Stimulated activated naive CD8-positive, alpha-beta T cell treated with anti-CD3 and anti-CD28 coated beads, Interleukin-15, Interleukin-2, amounts not matched to agents 100 U/mL and 50 U/mL, for 24 hours (primary cell): ENCODE results near the gene MND1.

Experiments used
- ATAC-seq: fragments of 150-1000 bp; cut with Tn5 transposase; one replicate; pipeline ENCODE4 v1.10.0; 2021
- DNase-seq: peaks from one replicate; pipeline ENCODE4 v3.0.0; 2021

The MND1 gene, protein sequence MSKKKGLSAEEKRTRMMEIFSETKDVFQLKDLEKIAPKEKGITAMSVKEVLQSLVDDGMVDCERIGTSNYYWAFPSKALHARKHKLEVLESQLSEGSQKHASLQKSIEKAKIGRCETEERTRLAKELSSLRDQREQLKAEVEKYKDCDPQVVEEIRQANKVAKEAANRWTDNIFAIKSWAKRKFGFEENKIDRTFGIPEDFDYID

DNA sequence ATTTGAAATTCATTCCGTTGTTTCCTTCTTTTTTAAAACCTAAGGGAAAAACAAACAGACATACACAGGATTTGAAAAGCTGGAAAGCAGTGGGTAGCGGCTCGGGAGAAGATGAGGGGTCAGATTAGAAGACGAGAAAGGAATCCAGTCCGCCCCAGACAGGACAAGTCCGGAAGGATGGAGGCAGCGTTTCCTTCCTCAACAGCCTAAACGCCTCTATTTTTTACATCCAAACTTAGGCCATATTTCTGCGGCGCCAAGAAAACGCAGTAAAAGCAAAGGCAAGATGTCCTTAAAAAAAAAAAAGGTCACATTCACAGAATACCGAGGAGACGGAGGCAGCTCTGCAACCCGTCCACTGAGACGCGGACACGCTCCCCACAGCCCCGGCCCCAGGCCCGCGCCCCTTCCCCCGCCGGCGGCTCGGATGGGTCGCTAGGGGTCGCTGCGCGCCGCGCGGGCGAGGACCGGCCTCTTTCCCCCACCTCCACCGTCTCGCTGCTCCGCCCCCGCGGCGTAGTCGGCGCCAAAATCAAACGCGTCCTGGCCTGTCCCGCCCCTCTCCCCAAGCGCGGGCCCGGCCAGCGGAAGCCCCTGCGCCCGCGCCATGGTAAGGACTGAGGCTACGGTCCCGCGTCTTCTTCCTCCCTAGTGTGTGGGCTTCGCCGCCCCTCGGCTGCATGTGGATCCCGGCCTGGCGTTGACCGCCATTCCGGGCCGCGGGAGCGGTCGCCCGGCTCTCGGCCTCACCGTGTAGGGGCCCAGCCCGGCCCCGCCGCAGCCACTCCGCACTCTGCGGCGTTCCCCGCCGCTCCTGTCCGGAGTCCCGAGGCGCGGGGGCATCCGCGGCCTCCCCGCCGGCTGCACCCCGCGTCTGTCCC is at the start of gene MND1:
TSS of gene MND1 (plus strand) at position 558 of the 881 bp plus-strand sequence. CDS start at position 608, 50 bp downstream.
- peak; percentile 95 for ATAC-seq
- DNase-seq: peak; percentile 94

DNA sequence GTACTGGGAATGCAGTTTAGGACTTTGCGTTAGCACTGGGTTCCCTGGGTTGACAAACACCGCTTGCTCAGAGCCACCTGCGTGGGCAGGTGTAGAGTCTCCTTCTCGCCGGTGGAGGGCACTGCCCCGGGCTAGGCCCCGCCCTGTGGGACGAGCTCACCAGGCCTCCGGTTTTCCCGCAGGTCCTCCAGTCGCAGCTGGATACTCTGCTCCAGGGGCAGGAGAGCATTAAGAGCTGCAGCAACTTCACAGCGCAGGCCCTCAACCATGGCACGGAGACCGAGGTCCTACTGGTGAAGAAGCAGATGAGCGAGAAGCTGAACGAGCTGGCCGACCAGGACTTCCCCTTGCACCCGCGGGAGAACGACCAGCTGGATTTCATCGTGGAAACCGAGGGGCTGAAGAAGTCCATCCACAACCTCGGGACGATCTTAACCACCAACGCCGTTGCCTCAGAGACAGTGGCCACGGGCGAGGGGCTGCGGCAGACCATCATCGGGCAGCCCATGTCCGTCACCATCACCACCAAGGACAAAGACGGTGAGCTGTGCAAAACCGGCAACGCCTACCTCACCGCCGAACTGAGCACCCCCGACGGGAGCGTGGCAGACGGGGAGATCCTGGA is 49.2 kb upstream of the MND1 start:
- DNase-seq: no peak
- ATAC-seq: no peak

- DNase-seq (no peak), ATAC-seq (no peak)
Measured at GRCh38 chr4:153296040-153296823, 48.3 kb upstream of the MND1 start.

GRCh38 chr4:153297116-153297515 is 47.4 kb upstream of the MND1 start:
- ATAC-seq (no peak), DNase-seq (no peak)

DNA sequence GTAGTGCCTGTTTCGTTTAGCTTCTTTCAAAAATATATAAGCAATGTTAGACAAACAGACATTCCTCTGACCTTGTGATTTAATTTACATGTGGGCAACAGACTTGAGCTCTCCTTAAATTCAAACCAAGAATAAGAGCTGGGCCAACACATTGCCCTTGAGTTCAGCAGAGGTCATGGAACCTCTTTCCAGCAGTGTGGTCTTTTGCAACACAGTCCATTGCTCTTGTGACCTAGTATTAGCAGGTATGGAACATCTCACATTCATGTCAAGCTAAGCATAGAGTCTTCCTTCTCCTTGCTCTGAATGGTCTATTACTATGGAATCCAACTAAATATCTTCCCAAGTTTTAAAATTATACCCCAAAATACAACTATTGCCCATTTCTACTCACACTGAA is 33.7 kb upstream of the MND1 start:
- no peak for ATAC-seq

GRCh38 chr4:153314915-153315314 is 29.6 kb upstream of the MND1 start:
- ATAC-seq: no peak
- no peak for DNase-seq

More for the DNA sequence above, 33.7 kb upstream of the MND1 start:
- DNase-seq: no peak

- DNase-seq (peak; percentile 13), ATAC-seq (no peak)
Measured at GRCh38 chr4:153318696-153319320, 25.7 kb upstream of the MND1 start.

GRCh38 chr4:153322791-153323190 is 21.7 kb upstream of the MND1 start:
- no peak for DNase-seq
- no peak for ATAC-seq

DNA sequence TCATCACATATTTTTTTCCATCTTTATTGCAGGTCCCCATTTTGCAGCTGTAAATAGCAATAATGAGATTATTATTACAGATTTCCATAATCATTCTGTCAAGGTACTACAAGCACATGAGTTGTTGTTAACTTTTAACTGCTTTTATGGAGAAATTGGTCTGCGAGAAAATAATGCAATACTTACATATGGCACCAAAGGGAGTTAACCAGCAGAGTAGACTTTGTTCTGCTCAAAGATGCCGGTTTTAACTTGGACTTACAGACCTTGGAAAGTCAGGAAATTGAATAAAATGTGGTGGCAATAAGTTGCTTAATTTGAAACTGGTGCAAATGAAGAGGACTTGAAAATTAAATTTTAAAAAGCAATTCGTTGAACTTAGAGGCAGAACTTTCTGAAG is 20.4 kb upstream of the MND1 start:
- ATAC-seq (no peak), DNase-seq (no peak)

- ATAC-seq: no peak
Measured at GRCh38 chr4:153325558-153325957, 18.9 kb upstream of the MND1 start.

GRCh38 chr4:153326513-153326912 is 18.0 kb upstream of the MND1 start:
- DNase-seq: no peak
- no peak for ATAC-seq

More at GRCh38 chr4:153325558-153325957, 18.9 kb upstream of the MND1 start:
- DNase-seq: no peak

- ATAC-seq (no peak), DNase-seq (no peak)
Measured at GRCh38 chr4:153327247-153327646, 17.2 kb upstream of the MND1 start.

GRCh38 chr4:153332936-153333335 is 11.6 kb upstream of the MND1 start:
- ATAC-seq (no peak), DNase-seq (no peak)

GRCh38 chr4:153333874-153334273 is 10.6 kb upstream of the MND1 start:
- no peak for DNase-seq
- ATAC-seq: no peak

DNA sequence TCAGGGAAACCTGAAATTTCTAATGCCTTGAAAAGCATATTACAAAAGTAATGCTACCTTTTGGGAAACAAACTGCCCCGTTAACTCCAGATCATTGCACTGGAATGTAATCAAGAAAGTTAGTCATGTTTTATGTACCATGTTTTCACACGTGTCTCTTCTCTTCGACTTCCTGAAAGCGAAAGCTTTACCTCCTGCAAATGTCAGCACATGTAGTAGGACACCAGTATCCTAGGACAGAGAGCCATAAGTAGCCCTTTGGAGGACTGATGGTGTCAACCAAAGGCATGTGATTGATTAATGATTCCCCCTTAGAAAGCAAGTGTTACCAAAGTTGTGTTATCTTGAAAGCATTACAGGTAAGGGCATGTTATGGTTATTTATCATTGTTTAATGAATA is 8.8 kb upstream of the MND1 start:
- ATAC-seq (no peak), DNase-seq (no peak)

GRCh38 chr4:153337686-153338085 is 6.8 kb upstream of the MND1 start:
- DNase-seq: no peak
- ATAC-seq: no peak

GRCh38 chr4:153341575-153342090 is 2.9 kb upstream of the MND1 start:
- ATAC-seq (no peak), DNase-seq (no peak)

GRCh38 chr4:153342751-153343552 is 1.5 kb upstream of the MND1 start:
- ATAC-seq (no peak), DNase-seq (no peak)

GRCh38 chr4:153345012-153345981 is 809 bp downstream of the MND1 start:
- peak; percentile 47 for ATAC-seq
- peak; percentile 57 for DNase-seq
